Neuronal stem cell (in vitro differentiated cells): ENCODE measurements around the gene ZNF780B.

Experiments
- DNase-seq: peaks from one replicate; pipeline ENCODE4 v3.0.0-alpha.2; 2013; ENCODE audit warnings: low spot score
- H2AFZ ChIP-seq: one replicate; pipeline ENCODE4 v1.6.1; 2013; ENCODE audit warnings: mild to moderate bottlenecking, low read length, inconsistent platforms
- H2AK5ac ChIP-seq: 2 replicates; pipeline ENCODE4 v1.6.1; 2013; ENCODE audit warnings: low read depth, mild to moderate bottlenecking, inconsistent platforms, low read length, moderate library complexity, mixed read lengths
- H2BK120ac ChIP-seq: 2 replicates; pipeline ENCODE4 v1.6.1; 2013; ENCODE audit warnings: low read depth, mild to moderate bottlenecking, inconsistent platforms, low read length, moderate library complexity, mixed read lengths
- H2BK12ac ChIP-seq: one replicate; pipeline ENCODE4 v1.6.1; 2013; ENCODE audit warnings: low read length, inconsistent platforms
- H2BK15ac ChIP-seq: 2 replicates; pipeline ENCODE4 v1.6.1; 2013; ENCODE audit warnings: mild to moderate bottlenecking, low read length, inconsistent platforms, mixed read lengths
- H2BK5ac ChIP-seq: one replicate; pipeline ENCODE4 v1.6.1; 2013; ENCODE audit warnings: inconsistent platforms, mild to moderate bottlenecking, low read length, moderate library complexity
- H3K14ac ChIP-seq: one replicate; pipeline ENCODE4 v1.6.1; 2013; ENCODE audit warnings: low read length, inconsistent platforms
- H3K18ac ChIP-seq: 2 replicates; pipeline ENCODE4 v1.6.1; 2013; ENCODE audit warnings: low read length, inconsistent platforms
- H3K23ac ChIP-seq: 2 replicates; pipeline ENCODE4 v1.6.1; 2013; ENCODE audit warnings: low read depth, mild to moderate bottlenecking, mixed read lengths, low read length, inconsistent platforms; ENCODE audit not compliant: poor library complexity
- H3K27ac ChIP-seq: replicated peaks from 3 replicates; pipeline ENCODE4 v1.5.1; 2013; ENCODE audit warnings: low read length, inconsistent platforms
- H3K27me3 ChIP-seq, 3 experiments: 2 replicates each; pipeline ENCODE4 v1.6.1; 2013; ENCODE audit warnings: low read length in 3 of 3, mild to moderate bottlenecking in 2 of 3, inconsistent platforms in 1 of 3, low read depth in 1 of 3, mixed read lengths in 1 of 3, moderate library complexity in 1 of 3; ENCODE audit not compliant: control insufficient read depth in 3 of 3, insufficient read depth in 3 of 3
- H3K36me3 ChIP-seq, 2 donors: replicated peaks in 1 of 2; 2 replicates each; pipeline ENCODE4 v1.6.1; 2013; ENCODE audit warnings: low read length in 2 of 2; ENCODE audit not compliant: control insufficient read depth in 2 of 2, insufficient read depth in 2 of 2
- H3K4ac ChIP-seq: 2 replicates; pipeline ENCODE4 v1.6.1; 2013; ENCODE audit warnings: inconsistent platforms, mild to moderate bottlenecking, low read length, moderate library complexity
- H3K4me1 ChIP-seq, 2 donors: 1 replicate in 1 of 2; 2 replicates in 1 of 2; pipeline ENCODE4 v1.6.1; 2013; ENCODE audit warnings: low read length in 2 of 2, low read depth in 1 of 2; ENCODE audit not compliant: control insufficient read depth in 2 of 2, insufficient read depth in 1 of 2
- H3K4me2 ChIP-seq: one replicate; pipeline ENCODE4 v1.6.1; 2013; ENCODE audit warnings: mild to moderate bottlenecking, low read length, inconsistent platforms; ENCODE audit not compliant: insufficient read depth, poor library complexity, severe bottlenecking
- H3K4me3 ChIP-seq, 2 donors: 2 replicates each; pipeline ENCODE4 v1.5.1; 2013; ENCODE audit warnings: low read length in 2 of 2, mild to moderate bottlenecking in 2 of 2, inconsistent platforms in 1 of 2, moderate library complexity in 1 of 2
- H3K79me1 ChIP-seq: one replicate; pipeline ENCODE4 v1.6.1; 2013; ENCODE audit warnings: low read depth, mild to moderate bottlenecking, inconsistent platforms, low read length, moderate library complexity
- H3K9ac ChIP-seq: one replicate; pipeline ENCODE4 v1.6.1; 2013; ENCODE audit warnings: mild to moderate bottlenecking, low read depth, low read length, inconsistent platforms; ENCODE audit not compliant: poor library complexity
- H3K9me3 ChIP-seq, 2 donors: replicated peaks in 1 of 2; 2 replicates each; pipeline versions ENCODE3 to v1.6.1; 2013; ENCODE audit warnings: low read length in 2 of 2, mild to moderate bottlenecking in 2 of 2, inconsistent platforms in 1 of 2, low read depth in 1 of 2, mixed read lengths in 1 of 2, moderate library complexity in 1 of 2; ENCODE audit not compliant: control insufficient read depth in 2 of 2, insufficient read depth in 1 of 2
- H4K8ac ChIP-seq: one replicate; pipeline ENCODE4 v1.6.1; 2013; ENCODE audit warnings: low read depth, mild to moderate bottlenecking, inconsistent platforms, low read length, moderate library complexity
- H4K91ac ChIP-seq: one replicate; pipeline ENCODE4 v1.6.1; 2013; ENCODE audit warnings: low read length, low read depth, mild to moderate bottlenecking, inconsistent platforms; ENCODE audit not compliant: poor library complexity
- WGBS, 2 donors: extraction: QIAGEN DNeasy Blood & Tissue Kit; methylation state at CpG; one replicate each; pipeline ENCODE4 v1.1.7; 2013; ENCODE audit warnings: missing lambda C conversion rate in 2 of 2, mixed read lengths in 1 of 2; ENCODE audit not compliant: insufficient read length in 2 of 2, insufficient replicate concordance in 1 of 2; ENCODE audit errors: extremely low coverage in 2 of 2; 5-methylcytosine and 5-hydroxymethylcytosine counted together

ZNF780B gene

GRCh38 chr19:39998501-39998900 lies 57.5 kb downstream of the ZNF780B start:
- peaks cover 0 to 4% of the 10 kb centered on the region in 2 donors for H3K36me3 ChIP-seq
- no peak overlapping the region for H3K9ac ChIP-seq
- WGBS, 2 donors = no CpG with 5 or more reads among the region's 4 CpGs
- no peak overlapping the region for H2BK120ac ChIP-seq
- no peak overlapping the region for H4K91ac ChIP-seq
- DNase-seq = no peak
- no peak overlapping the region for H3K4me2 ChIP-seq
- no peaks in the 10 kb centered on the region for H3K27me3 ChIP-seq
- no peaks in the 10 kb centered on the region for H3K79me1 ChIP-seq
- no peak overlapping the region for H3K18ac ChIP-seq
- H3K23ac ChIP-seq = no peak overlapping the region
- no peak overlapping the region for H3K27ac ChIP-seq
- H3K4me1 ChIP-seq = peaks cover 2 to 5% of the 10 kb centered on the region in 2 donors
- peaks cover 0 to 17% of the 10 kb centered on the region in 2 donors for H3K9me3 ChIP-seq
- H3K4ac ChIP-seq = no peak overlapping the region
- no peak overlapping the region for H2AFZ ChIP-seq
- no peak overlapping the region for H2AK5ac ChIP-seq
- H2BK12ac ChIP-seq = no peak overlapping the region
- no peak overlapping the region for H2BK15ac ChIP-seq
- H4K8ac ChIP-seq = no peak overlapping the region
- H2BK5ac ChIP-seq = no peak overlapping the region
- H3K4me3 ChIP-seq = no peak overlapping the region
- H3K14ac ChIP-seq = no peak overlapping the region

GRCh38 chr19:39997638-39998216 lies 58.3 kb downstream of the ZNF780B start:
- H3K27ac ChIP-seq = no peak overlapping the region
- H2BK120ac ChIP-seq = no peak overlapping the region
- H2AK5ac ChIP-seq = no peak overlapping the region
- no peak overlapping the region for H2BK15ac ChIP-seq
- no peak overlapping the region for H3K9ac ChIP-seq
- H2BK5ac ChIP-seq = no peak overlapping the region
- no peak overlapping the region for H3K18ac ChIP-seq
- H3K14ac ChIP-seq = no peak overlapping the region
- no peak overlapping the region for H3K23ac ChIP-seq
- H3K4me2 ChIP-seq = peak overlapping the region; percentile 90
- H3K4me3 ChIP-seq = peak overlapping the region in 1 of 2 donors; percentile 91
- H3K27me3 ChIP-seq = no peaks in the 10 kb centered on the region
- H4K91ac ChIP-seq = no peak overlapping the region
- peak overlapping the region; percentile 95 for H2AFZ ChIP-seq
- no peak overlapping the region for H3K4ac ChIP-seq
- H3K9me3 ChIP-seq = peaks cover 2 to 25% of the 10 kb centered on the region in 2 donors
- H3K36me3 ChIP-seq = peaks cover 0 to 9% of the 10 kb centered on the region in 2 donors
- DNase-seq = no peak
- H3K79me1 ChIP-seq = no peaks in the 10 kb centered on the region
- peaks cover 2 to 5% of the 10 kb centered on the region in 2 donors for H3K4me1 ChIP-seq
- no CpG with 5 or more reads among the region's 5 CpGs for WGBS, 2 donors
- no peak overlapping the region for H4K8ac ChIP-seq
- no peak overlapping the region for H2BK12ac ChIP-seq

- H2BK120ac ChIP-seq = no peak within 1 kb of the TSS
- WGBS, 2 donors = no CpG with 5 or more reads among the region's 53 CpGs
- H2BK12ac ChIP-seq = no peak within 1 kb of the TSS
- peak within 1 kb of the TSS; percentile 95 for H3K18ac ChIP-seq
- H4K91ac ChIP-seq = no peak within 1 kb of the TSS
- H3K4me3 ChIP-seq = peak within 1 kb of the TSS; percentile 91 to 95
- peak within 1 kb of the TSS; percentile 66 for H3K23ac ChIP-seq
- peaks cover 0 to 9% of the 10 kb centered on the region in 2 donors for H3K36me3 ChIP-seq
- no peaks in the 10 kb centered on the region for H3K79me1 ChIP-seq
- peak within 1 kb of the TSS; percentile 90 for H3K4me2 ChIP-seq
- peaks cover 2 to 28% of the 10 kb centered on the region in 2 donors for H3K9me3 ChIP-seq
- peak within 1 kb of the TSS; percentile 82 for H2AK5ac ChIP-seq
- H3K27me3 ChIP-seq = no peaks in the 10 kb centered on the region
- peak within 1 kb of the TSS; percentile 97 for H3K9ac ChIP-seq
- H2BK5ac ChIP-seq = peak within 1 kb of the TSS; percentile 79
- peak within 1 kb of the TSS; percentile 96 for H4K8ac ChIP-seq
- H3K4me1 ChIP-seq = peaks cover 2 to 5% of the 10 kb centered on the region in 2 donors
- H2BK15ac ChIP-seq = peak within 1 kb of the TSS; percentile 27
- peak within 1 kb of the TSS; percentile 95 for H2AFZ ChIP-seq
- no peak within 1 kb of the TSS for H3K27ac ChIP-seq
- peak within 1 kb of the TSS; percentile 14 for H3K14ac ChIP-seq
- peak; percentile 81 for DNase-seq
- H3K4ac ChIP-seq = peak within 1 kb of the TSS; percentile 18
Measured at GRCh38 chr19:39996811-39997637, 59.0 kb downstream of the ZNF780B start, which contains the start of gene ZNF546. ZNF546 (plus strand) TSS chr19:39997060; CDS start chr19:39998327, 1,267 bp downstream.

- Histone ChIP-seq H2AK5ac (no peak overlapping the region), H3K18ac (peak overlapping the region; percentile 89), H3K4me2 (peak overlapping the region; percentile 90), H3K4me3 (peak overlapping the region; percentile 91 to 95), H3K23ac (peak overlapping the region; percentile 66), H3K4ac (no peak overlapping the region), H3K36me3 (peaks cover 0 to 9% of the 10 kb centered on the region in 2 donors), H2AFZ (peak overlapping the region; percentile 95), H3K9ac (peak overlapping the region; percentile 89), H3K27ac (no peak overlapping the region), H2BK120ac (no peak overlapping the region), H3K27me3 (no peaks in the 10 kb centered on the region), H3K14ac (no peak overlapping the region), H2BK5ac (no peak overlapping the region), H3K9me3 (peaks cover 6 to 29% of the 10 kb centered on the region in 2 donors), H2BK15ac (no peak overlapping the region), H4K91ac (no peak overlapping the region), H2BK12ac (no peak overlapping the region), H3K4me1 (peaks cover 3 to 5% of the 10 kb centered on the region in 2 donors), H4K8ac (no peak overlapping the region), H3K79me1 (no peaks in the 10 kb centered on the region)
- WGBS, 2 donors = no CpG with 5 or more reads among the region's 19 CpGs
- no peak for DNase-seq
Measured at GRCh38 chr19:39996218-39996810, 59.7 kb downstream of the ZNF780B start.
